Activated T-helper 2 cell treated with anti-CD3 and anti-CD28 coated beads, Interferon-gamma antibody, Interleukin-2, Interleukin-4, amounts not matched to agents 10 μg/mL and 5 μg/mL and 100 μg/mL, durations not matched to agents 14 hours and 24 hours and 36 hours (primary cell): ENCODE measurements around the gene ARVCF. TPM values are rescaled to one million over a fixed set of nuclear protein-coding genes. Genes with fewer than 3 reads are reported as not detected.
"Not testable (repeated sequence)": the region's sequence is repeated elsewhere in the genome, so short reads cannot be mapped to it uniquely, and the experiment has no call there.

Source experiments
- DNase-seq: peaks from one replicate; pipeline ENCODE4 v3.0.0; 2021; ENCODE audit warnings: low spot score
- H3K27ac Mint-ChIP-seq: one replicate; pipeline ENCODE4 v1.8.0; 2021; ENCODE audit warnings: mixed read lengths
- H3K27me3 Mint-ChIP-seq: one replicate; pipeline ENCODE4 v1.8.0; 2021; ENCODE audit warnings: low read depth, mixed read lengths
- H3K36me3 Mint-ChIP-seq: one replicate; pipeline ENCODE4 v1.8.0; 2021; ENCODE audit warnings: low read depth, mixed read lengths
- H3K4me1 Mint-ChIP-seq: one replicate; pipeline ENCODE4 v1.8.0; 2021; ENCODE audit warnings: low read depth, mixed read lengths
- H3K4me3 Mint-ChIP-seq: one replicate; pipeline ENCODE4 v1.8.0; 2021; ENCODE audit warnings: low read depth, mild to moderate bottlenecking, moderate library complexity, mixed read lengths
- H3K9me3 Mint-ChIP-seq: one replicate; pipeline ENCODE4 v1.8.0; 2021; ENCODE audit warnings: mixed read lengths
- intact Hi-C: fragments of 100-400 bp; cut with micrococcal nuclease; formaldehyde crosslinking; loops from one replicate; pipeline ENCODE4 v1.15.1; 2023
- total RNA-seq: library from RNA; stranded (reverse); gene quantifications from 2 replicates; pipeline ENCODE4 v1.2.3, GENCODE V29; 2022

The ARVCF gene
- total RNA-seq, 1 donor from 2014 or later, result 3.9 TPM

DNA sequence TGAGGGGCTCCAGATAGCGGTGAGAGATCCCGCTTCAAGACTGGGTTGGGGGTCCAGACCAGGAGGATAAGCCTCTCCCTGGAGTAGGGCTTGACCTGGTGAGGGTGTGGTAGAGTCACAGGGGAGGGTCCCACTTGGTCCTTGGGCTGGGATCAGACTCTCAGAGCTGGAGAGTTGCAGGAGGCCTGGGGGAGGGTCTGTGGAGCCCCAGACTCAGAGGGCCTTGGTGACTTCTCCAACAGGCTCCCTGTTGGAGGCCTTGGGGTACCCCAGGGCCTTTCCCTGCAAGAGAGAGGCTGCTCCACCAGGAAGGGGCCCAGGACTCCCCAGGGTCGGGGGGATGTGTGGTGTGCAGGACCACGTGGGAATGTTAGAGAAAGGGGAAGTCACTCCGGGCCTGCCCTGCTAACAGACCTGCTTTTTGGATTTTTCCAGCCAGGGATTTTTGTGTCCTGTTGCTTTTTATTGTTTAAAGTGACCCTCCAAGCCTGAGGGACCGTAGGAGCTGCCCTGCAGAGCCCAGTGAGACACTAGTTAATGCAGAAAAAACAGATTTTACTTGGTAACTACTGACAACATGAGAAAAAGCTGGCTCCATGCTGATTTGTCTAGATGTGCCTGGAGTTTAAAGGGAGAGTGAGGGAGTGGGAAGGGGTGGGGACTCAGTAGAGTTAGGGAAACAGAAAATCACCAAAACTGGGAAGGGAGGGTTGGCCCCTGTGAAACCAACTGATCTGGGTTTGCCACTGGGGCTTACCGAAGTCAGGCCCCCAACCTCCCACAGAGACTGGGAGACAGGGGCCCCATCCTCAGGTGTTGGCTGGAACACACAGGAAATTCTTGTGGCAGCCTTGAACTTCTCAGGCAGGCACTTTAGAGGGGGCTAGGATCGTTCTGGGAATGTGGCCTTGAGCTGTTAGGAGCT, 74.2 kb downstream of the ARVCF start:
- Mint-ChIP-seq H3K27ac (peak overlapping the region; percentile 95), H3K36me3 (peaks cover 16% of the 10 kb centered on the region), H3K4me3 (peak overlapping the region; percentile 97), H3K9me3 (no peaks in the 10 kb centered on the region), H3K4me1 (peaks cover 31% of the 10 kb centered on the region), H3K27me3 (no peaks in the 10 kb centered on the region)
- intact Hi-C loops, result loop anchor here (5.0 kb wide), 1 partner anchor 90 kb away; the partner anchor contains the start of genes GNB1L and RTL10
- no peak for DNase-seq

DNA sequence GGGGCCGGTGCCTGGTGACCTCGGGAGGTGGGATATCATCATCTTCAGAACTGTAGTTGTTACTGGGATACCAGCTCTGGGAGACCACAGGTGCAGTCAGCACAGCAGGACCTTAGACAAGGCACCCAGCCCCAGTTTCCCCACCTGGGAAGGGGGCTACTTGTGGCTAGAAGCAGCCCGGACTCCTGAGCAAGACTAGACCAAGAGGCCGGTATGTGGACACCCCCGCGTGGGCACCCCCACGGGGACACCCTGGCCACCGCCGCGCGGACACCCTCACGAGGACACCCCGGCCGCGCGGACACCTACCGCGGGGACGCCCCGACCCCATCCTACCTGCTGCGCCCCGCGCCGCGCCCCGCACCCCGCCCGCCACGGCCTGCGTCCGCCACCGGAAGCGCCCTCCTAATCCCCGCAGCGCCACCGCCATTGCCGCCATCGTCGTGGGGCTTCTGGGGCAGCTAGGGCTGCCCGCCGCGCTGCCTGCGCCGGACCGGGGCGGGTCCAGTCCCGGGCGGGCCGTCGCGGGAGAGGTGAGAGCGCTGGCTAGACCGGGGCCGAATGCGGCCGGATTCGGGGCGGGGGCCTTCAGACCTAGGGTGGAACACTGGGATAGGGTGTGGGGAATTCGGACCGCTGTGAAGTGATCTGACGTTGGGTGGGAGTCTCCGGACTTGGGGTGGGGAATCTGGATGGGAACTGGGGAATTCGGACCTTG, 75.1 kb downstream of the ARVCF start, which contains the start of the genes COMT and TXNRD2:
TSS of gene COMT (plus strand) at position 408 of the 718 bp plus-strand sequence. CDS start 20,755 bp downstream, outside the sequence.
TSS of gene TXNRD2 (minus strand) at position 454 of the 718 bp plus-strand sequence. CDS start at position 439, 15 bp downstream.
- intact Hi-C loops, result loop anchor here (5.0 kb wide), 1 partner anchor 89 kb away; the partner anchor contains the start of genes GNB1L and RTL10
- peak within 1 kb of the TSS; percentile 95 for H3K27ac Mint-ChIP-seq
- H3K4me3 Mint-ChIP-seq, result peak within 1 kb of the TSS; percentile 97
- H3K9me3 Mint-ChIP-seq, result peaks cover 3% of the 10 kb centered on the region
- H3K36me3 Mint-ChIP-seq, result peaks cover 19% of the 10 kb centered on the region
- DNase-seq, result peak; percentile 66
- peaks cover 26% of the 10 kb centered on the region for H3K4me1 Mint-ChIP-seq
- no peaks in the 10 kb centered on the region for H3K27me3 Mint-ChIP-seq

DNA sequence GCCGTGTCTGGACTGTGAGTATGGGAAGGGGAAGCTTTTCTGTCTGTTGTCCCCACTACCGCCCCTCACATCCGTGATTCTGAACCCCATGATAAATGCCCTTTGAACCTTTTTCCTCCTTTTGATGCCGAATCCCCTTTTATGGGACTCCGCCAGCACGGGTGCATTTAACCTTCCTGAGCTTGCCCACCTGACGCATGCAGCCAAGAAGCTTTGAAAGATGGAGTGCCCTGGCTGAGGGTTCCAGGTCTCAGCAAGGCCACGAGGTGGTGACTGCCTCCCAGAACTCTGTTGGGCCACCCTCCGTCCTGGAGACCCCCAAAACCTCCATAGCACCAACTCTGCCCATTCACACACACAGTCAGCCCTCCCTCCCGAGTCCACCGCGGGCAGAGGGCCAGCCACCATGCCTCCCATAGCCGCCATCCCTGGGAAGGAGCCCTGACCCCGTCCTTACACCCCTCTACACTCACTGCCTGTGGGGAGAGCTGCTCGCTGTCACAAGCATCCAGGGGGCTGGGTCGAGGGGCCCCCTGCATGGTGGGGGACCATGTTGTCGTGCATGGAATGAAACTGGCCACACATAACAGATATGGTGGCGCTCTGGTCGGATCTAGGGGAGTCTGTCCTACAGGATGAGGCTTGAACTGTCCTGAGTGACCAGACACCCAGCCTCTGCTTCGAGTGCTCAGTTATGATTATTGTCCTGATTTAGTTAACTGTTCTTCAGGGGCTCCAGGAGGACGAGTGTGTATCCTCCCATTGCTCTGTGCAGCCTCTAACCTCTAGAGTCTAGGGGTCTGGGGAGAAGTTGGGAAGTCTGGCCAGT, 75.9 kb downstream of the ARVCF start:
- H3K4me1 Mint-ChIP-seq, result peaks cover 26% of the 10 kb centered on the region
- DNase-seq, result no peak
- H3K27me3 Mint-ChIP-seq, result no peaks in the 10 kb centered on the region
- peaks cover 26% of the 10 kb centered on the region for H3K36me3 Mint-ChIP-seq
- H3K27ac Mint-ChIP-seq, result peak overlapping the region; percentile 80
- H3K4me3 Mint-ChIP-seq, result peak overlapping the region; percentile 97
- intact Hi-C loops, result loop anchor here (5.0 kb wide), 1 partner anchor 88 kb away; the partner anchor contains the start of genes GNB1L and RTL10
- peaks cover 10% of the 10 kb centered on the region for H3K9me3 Mint-ChIP-seq

DNA sequence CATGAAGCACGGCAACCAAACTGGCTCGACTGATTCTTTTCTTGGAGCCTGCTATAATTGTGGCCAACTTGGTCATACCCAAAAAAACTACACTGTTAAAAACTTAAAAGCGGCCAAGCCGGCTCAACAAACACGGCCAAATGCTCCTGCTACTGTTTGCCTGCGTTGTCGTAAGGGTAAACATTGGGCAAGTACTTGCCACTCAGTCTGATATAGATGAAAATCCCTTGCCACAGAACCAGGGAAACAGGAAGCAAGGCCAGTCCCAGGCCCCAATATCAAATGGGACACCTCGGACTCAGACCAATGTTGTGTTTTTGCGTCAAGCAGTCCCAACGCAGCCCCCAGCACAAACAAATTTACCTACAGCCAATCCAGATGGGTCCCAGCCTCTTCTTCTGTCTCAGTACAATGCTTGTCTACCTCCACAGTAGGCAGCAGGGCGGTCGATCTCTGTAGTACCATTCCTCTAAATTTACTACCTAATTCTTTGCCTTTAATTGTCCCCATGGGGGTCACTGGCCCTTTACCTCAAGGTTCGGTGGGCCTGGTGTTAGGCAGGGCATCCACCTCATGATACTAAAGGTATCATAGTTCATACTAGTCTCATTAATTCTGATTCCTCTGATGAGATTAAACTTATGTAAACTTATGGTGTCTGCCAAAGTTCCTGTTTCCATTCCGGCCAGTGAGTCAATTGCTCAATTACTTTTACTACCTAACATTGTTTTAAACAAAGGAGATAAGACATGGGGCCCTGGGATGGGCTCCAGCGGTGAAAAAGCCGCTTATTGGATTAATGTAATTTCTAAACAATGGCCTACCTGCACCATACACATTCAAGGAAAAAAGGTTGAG, 78.8 kb downstream of the ARVCF start:
- Mint-ChIP-seq H3K27me3 (no peaks in the 10 kb centered on the region), H3K27ac (no peak overlapping the region), H3K4me1 (peaks cover 15% of the 10 kb centered on the region), H3K9me3 (peaks cover 16% of the 10 kb centered on the region), H3K36me3 (peaks cover 26% of the 10 kb centered on the region), H3K4me3 (no peak overlapping the region)
- no peak for DNase-seq
- intact Hi-C loops, result no loop called here

DNA sequence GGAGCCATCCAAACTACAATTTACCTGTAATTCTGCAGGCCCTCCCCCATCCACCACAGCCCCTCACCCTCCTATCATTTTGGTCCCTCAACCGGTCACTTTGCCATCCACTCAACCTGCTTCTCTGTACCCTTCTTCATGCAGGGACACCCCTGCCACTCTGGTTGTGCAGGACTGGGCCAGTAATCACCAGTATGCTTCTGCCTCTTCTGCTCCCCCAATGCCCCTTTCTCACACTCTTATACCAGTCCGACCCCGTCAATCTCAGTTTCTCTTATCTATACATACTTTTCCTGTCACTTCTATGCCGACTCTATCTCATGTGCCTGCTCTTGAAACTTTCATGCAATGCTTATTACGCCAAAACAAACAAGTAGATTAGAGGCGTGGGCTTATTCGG, 80.1 kb downstream of the ARVCF start:
- H3K4me3 Mint-ChIP-seq, result no peak overlapping the region
- H3K4me1 Mint-ChIP-seq, result peaks cover 10% of the 10 kb centered on the region
- no peaks in the 10 kb centered on the region for H3K27me3 Mint-ChIP-seq
- peaks cover 16% of the 10 kb centered on the region for H3K9me3 Mint-ChIP-seq
- peaks cover 22% of the 10 kb centered on the region for H3K36me3 Mint-ChIP-seq
- intact Hi-C loops, result no loop called here
- no peak overlapping the region for H3K27ac Mint-ChIP-seq
- DNase-seq, result no peak

DNA sequence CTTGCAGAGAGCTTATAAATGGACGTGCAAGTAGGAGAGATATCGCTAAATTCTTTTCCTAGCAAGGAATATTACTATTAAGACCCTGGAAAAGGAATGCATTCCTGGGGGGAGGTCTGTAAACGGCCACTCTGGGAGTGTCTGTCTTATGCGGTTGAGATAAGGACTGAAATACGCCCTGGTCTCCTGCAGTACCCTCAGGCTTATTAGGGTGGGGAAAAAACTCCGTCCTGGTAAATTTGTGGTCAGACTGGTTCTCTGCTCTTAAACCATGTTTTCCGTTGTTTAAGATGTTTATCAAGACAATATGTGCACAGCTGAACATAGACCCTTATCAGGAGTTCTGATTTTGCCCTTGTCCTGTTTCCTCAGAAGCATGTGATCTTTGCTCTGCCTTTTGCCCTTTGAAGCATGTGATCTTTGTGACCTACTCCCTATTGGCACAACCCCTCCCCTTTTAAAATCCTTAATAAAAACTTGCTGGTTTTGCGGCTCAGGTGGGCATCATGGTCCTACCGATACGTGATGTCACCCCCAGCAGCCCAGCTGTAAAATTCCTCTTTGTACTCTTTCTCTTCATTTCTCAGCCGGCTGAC, 81.4 kb downstream of the ARVCF start:
- H3K27ac Mint-ChIP-seq, DNase-seq, H3K4me3 Mint-ChIP-seq, H3K4me1 Mint-ChIP-seq, H3K27me3 Mint-ChIP-seq, intact Hi-C loops: not testable (repeated sequence)
- Mint-ChIP-seq H3K9me3 (peaks cover 16% of the 10 kb centered on the region), H3K36me3 (peaks cover 22% of the 10 kb centered on the region)

DNA sequence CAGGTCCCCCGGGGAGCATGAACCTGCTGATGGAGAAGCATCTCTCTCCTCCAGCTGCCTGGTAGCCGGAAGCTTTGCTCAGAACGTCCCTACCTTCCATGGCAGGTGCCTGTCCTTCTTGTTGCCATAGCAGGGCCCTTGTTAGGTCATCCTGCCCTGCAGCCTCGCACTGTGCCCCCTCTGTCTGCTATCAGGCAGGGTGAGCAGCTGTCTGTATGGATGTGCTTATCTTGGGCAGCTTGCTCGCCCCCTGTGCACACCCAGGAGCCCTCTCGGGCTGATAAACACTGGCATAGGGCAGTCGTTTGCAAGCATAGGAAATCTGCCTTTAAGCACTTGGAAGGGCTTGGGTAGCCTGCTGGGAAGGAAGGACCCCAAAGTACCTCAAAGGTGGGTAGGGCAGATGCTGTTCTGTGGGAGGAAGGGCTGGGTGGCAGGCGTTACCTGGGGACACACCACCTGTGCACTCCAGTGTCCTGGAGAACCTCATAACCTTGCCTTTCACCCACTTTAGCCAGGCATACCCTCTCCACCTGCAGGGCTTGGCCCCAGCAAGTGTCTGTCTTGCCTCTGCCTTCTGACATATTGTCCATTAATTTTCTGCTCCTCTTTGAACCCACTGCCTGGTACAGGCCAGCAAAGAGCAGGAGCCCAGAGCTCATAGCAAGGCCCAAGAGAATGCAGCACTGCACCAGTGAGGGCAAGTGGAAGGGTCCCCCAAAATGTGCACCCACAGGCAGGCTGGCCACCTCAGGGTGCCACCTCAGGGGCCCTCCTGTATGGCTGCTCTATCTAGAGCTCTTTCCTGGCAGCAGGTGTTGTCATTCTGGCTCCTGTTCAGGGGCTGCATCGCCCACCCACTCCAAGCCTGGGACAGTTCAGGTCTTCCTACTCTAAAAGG, 83.0 kb downstream of the ARVCF start:
- Mint-ChIP-seq H3K9me3 (peaks cover 16% of the 10 kb centered on the region), H3K4me1 (peaks cover 2% of the 10 kb centered on the region), H3K27me3 (no peaks in the 10 kb centered on the region), H3K27ac (no peak overlapping the region), H3K4me3 (no peak overlapping the region), H3K36me3 (peaks cover 22% of the 10 kb centered on the region)
- DNase-seq, result no peak
- intact Hi-C loops, result no loop called here

DNA sequence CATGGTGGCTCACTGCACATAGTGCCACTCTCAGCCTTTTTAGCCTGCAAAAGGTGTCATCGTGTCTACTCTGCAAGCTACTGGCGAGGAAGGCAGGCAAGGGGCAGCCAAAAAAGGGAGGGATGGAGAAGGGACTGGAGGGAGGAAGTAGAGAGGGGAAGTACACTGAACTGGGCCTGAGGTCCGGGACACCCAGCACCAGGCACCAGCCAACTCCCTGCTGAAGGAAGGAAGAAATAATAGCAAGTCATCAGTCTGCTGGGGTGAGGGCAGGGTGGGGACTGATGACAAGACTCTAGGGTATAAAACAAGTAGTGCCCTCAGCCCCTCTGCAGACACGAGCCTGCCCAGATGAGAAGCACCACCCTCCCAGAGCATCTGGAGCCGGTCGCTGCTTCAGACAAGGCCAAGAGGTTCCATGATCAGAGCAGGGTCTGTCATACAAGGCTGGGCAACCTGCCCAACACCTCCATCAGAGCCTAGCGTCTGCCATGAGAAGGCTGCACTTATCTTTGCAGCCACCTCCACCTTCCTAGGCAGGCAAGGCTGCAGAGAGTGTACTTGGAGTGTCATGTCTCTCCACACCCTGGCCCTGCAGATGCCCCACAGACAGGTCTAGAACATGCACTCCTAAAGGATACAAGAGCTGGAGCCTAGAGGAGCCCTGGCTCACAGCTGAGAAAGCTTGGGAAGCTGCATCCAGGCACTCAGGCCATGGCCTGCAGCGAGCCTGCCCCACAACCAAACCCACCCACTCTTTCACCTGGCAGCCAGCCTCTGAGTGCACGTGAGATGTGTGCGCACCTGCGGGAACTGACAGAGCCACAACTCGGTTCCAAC, 84.0 kb downstream of the ARVCF start:
- intact Hi-C loops, result no loop called here
- Mint-ChIP-seq H3K9me3 (peaks cover 16% of the 10 kb centered on the region), H3K27ac (no peak overlapping the region)

DNA sequence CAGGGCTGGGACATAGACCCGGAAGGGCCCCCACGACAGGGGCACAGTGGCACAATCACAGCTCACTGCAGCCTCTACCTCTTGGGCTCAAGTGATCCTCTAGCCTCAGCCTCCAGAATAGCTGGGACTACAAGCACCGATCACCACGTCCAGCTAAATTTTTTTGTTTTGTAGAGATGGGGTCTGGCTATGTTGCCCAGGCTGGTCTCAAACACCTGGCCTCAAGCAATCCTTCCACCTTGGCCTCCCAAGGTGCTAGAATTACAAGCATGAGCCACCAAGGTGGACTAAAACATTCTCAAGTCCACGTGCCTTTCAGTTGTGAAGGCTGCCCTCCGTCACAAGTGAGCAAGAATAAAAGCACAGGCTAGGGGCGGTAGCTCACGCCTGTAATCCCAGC, 85.1 kb downstream of the ARVCF start:
- peaks cover 12% of the 10 kb centered on the region for H3K36me3 Mint-ChIP-seq
- no peak overlapping the region for H3K4me3 Mint-ChIP-seq
- no peak for DNase-seq
- no peak overlapping the region for H3K27ac Mint-ChIP-seq
- H3K27me3 Mint-ChIP-seq, result no peaks in the 10 kb centered on the region
- peaks cover 13% of the 10 kb centered on the region for H3K9me3 Mint-ChIP-seq
- intact Hi-C loops, result no loop called here
- H3K4me1 Mint-ChIP-seq, result peaks cover 2% of the 10 kb centered on the region

More for the DNA sequence above, 84.0 kb downstream of the ARVCF start:
- Mint-ChIP-seq H3K27me3 (no peaks in the 10 kb centered on the region), H3K4me3 (no peak overlapping the region), H3K4me1 (peaks cover 2% of the 10 kb centered on the region), H3K36me3 (peaks cover 17% of the 10 kb centered on the region)
- no peak for DNase-seq
